Bronchial epithelial cell (primary cell): ENCODE measurements around the gene MYO3B. TPM values are rescaled to one million over a fixed set of nuclear protein-coding genes. Genes with fewer than 3 reads are reported as not detected.
A peak's percentile ranks its signal among the peaks of the same experiment; 100 is the strongest.

ENCODE experiments used
- DNase-seq: peaks from one replicate; pipeline ENCODE4 v3.0.0-alpha.2; 2010; ENCODE audit warnings: low read depth
- FAIRE-seq: peaks from 2 replicates; lab custom pipeline; 2011; peaks lifted over from hg19 to GRCh38; lab: Jason Lieb, UNC
- H3K27me3 ChIP-seq: 2 replicates; pipeline ENCODE4 v1.5.1; 2011; ENCODE audit warnings: low read length; ENCODE audit not compliant: control insufficient read depth, insufficient read depth
- H3K36me3 ChIP-seq: 2 replicates; pipeline ENCODE4 v1.5.1; 2011; ENCODE audit warnings: low read length; ENCODE audit not compliant: control insufficient read depth, insufficient read depth
- H3K4me3 ChIP-seq: 2 replicates; pipeline ENCODE4 v1.5.1; 2011; ENCODE audit warnings: mild to moderate bottlenecking, low read depth, low read length, control low read depth
- total RNA-seq: library from RNA; depleted of rRNA; stranded (reverse); fragments of >200 nt; gene quantifications from 2 replicates; pipeline ENCODE4 v1.2.1, GENCODE V29; 2014
- TF ChIP-seq, protein P1 (sequence below): IDR thresholded peaks from 2 replicates; pipeline ENCODE4 v1.5.1; 2011; ENCODE audit warnings: mild to moderate bottlenecking, moderate library complexity, low read length, control low read depth, inconsistent platforms; ENCODE audit not compliant: insufficient read depth, severe bottlenecking

MYO3B gene
- total RNA-seq, 1 donor from 2014 or later, result under 0.01 TPM

DNA sequence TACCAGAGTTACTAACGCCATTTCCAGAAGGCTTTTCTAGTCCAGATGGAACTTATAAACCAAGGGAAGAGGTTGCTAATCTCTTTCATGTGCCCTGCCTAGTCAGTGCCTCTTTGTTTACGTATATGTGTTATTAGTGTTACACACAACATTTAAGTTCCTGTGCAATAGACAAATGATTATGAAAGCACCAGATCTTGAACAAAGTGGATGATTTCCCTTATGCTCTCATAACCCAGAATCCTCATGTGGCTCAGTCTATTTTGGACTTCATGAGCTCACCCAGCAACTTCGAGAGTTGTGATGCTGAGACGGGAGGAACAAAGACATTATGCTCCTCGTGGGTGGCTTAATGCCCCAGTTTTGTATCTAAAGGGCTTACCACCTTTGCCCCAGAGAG, 322.8 kb downstream of the MYO3B start:
- Histone ChIP-seq H3K27me3 (no peaks in the 10 kb centered on the region), H3K4me3 (no peak overlapping the region), H3K36me3 (no peaks in the 10 kb centered on the region)
- TF ChIP-seq, protein P1, sequence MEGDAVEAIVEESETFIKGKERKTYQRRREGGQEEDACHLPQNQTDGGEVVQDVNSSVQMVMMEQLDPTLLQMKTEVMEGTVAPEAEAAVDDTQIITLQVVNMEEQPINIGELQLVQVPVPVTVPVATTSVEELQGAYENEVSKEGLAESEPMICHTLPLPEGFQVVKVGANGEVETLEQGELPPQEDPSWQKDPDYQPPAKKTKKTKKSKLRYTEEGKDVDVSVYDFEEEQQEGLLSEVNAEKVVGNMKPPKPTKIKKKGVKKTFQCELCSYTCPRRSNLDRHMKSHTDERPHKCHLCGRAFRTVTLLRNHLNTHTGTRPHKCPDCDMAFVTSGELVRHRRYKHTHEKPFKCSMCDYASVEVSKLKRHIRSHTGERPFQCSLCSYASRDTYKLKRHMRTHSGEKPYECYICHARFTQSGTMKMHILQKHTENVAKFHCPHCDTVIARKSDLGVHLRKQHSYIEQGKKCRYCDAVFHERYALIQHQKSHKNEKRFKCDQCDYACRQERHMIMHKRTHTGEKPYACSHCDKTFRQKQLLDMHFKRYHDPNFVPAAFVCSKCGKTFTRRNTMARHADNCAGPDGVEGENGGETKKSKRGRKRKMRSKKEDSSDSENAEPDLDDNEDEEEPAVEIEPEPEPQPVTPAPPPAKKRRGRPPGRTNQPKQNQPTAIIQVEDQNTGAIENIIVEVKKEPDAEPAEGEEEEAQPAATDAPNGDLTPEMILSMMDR, result no peak
- FAIRE-seq (no peak), DNase-seq (no peak)

DNA sequence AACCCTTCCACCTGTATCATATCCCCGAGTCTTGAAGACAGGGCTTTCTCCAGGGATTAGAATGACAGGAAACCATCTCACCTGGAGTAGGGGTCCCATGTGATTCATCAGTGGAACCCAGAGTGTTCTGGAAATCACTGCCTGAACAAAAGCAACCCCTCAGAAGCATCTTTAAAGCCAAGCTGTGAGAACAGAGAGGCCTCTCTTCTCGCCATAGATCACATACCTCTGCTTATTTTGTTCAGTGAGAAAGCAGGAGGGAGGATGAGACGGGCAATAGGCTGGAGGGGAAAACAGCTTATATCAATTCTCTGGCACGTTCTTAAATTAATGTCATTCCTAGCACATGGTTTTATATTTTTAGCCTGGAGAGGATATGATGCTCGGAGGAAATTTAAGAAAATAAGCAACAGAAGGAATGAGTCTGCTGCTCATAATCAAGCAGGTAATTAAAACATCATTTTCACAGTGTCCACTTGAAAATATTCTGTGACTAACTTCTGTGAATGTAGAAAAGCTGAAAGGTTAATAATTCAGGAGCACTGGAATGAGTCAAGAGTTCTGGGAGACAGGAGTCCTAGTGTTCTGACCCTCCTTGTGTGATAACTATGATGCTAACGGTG, 323.6 kb downstream of the MYO3B start:
- H3K4me3 ChIP-seq, result no peak overlapping the region
- peak; percentile 7 for FAIRE-seq
- DNase-seq, result no peak
- no peaks in the 10 kb centered on the region for H3K36me3 ChIP-seq
- TF ChIP-seq, protein P1, result no peak
- H3K27me3 ChIP-seq, result no peaks in the 10 kb centered on the region

DNA sequence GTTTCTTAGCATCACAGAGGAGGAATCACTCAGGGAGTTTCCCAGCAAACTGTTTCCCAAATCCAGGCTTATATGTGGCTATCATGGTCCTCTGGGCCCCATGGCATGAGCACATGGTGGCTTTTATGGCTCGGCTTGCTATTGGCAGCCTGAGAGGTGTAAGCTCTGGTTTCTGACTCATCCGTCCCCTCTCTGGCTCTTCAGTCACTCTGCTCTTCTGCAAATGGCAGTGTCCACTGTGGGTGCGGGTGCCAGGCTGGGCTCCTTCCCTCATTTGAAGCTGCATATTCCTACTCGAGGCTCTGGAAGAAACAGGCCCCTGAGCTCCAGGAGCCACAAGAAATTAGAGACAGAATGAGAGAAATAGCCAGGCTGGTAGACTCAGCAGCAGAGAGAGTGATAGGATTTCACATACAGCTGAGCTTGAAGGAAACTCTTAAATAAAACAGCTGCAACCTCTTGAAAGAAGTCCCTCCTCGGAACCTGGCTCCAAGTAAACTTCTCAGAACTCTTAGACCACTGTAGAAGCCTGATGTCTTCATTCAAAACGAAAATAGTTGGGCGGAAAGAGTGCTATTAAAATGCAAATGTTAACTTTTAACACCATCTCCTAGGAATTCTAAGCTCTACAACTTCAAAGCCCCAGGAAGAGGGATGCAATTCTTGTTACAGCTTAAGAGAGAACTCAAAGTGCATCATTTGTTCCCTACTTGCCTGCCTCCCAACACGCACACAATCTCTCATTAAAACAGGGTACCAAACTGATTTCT, 324.6 kb downstream of the MYO3B start:
- FAIRE-seq, result no peak
- TF ChIP-seq, protein P1, result no peak

GRCh38 chr2:170503563-170503962, 325.6 kb downstream of the MYO3B start:
- no peak for DNase-seq
- no peak overlapping the region for H3K4me3 ChIP-seq
- TF ChIP-seq, protein P1, result no peak
- H3K27me3 ChIP-seq, result no peaks in the 10 kb centered on the region
- no peak for FAIRE-seq
- H3K36me3 ChIP-seq, result no peaks in the 10 kb centered on the region

More for the DNA sequence above, 324.6 kb downstream of the MYO3B start:
- Histone ChIP-seq H3K36me3 (no peaks in the 10 kb centered on the region), H3K27me3 (no peaks in the 10 kb centered on the region), H3K4me3 (no peak overlapping the region)
- DNase-seq, result no peak

GRCh38 chr2:170503971-170504809, 326.2 kb downstream of the MYO3B start:
- no peaks in the 10 kb centered on the region for H3K27me3 ChIP-seq

More at GRCh38 chr2:170503971-170504809, 326.2 kb downstream of the MYO3B start:
- FAIRE-seq (no peak), DNase-seq (no peak)
- H3K36me3 ChIP-seq, result no peaks in the 10 kb centered on the region
- H3K4me3 ChIP-seq, result no peak overlapping the region
- TF ChIP-seq, protein P1, result no peak
